Measurements from ENCODE around the gene UNK.

- TF ChIP-seq ZNF384 (IDR thresholded peaks at IDR 0.05) (no peak), ARNT (IDR thresholded peaks at IDR 0.05) (no peak), L3MBTL2 (conservative IDR thresholded peaks at IDR 0.05) (no peak), FOXK2 (IDR thresholded peaks at IDR 0.05) (no peak), SUZ12 (IDR thresholded peaks at IDR 0.05) (no peak), BHLHE40 (IDR thresholded peaks at IDR 0.05; ENCODE audit: borderline replicate concordance) (no peak), TARDBP (IDR thresholded peaks at IDR 0.05) (no peak), FOXM1 (IDR thresholded peaks at IDR 0.05; ENCODE audit: borderline replicate concordance) (no peak), FOXA1 (IDR thresholded peaks at IDR 0.05) (no peak), NFRKB (IDR thresholded peaks at IDR 0.05) (no peak), SP1 (IDR thresholded peaks at IDR 0.05) (no peak), HDGF (IDR thresholded peaks at IDR 0.05; ENCODE audit: borderline replicate concordance) (no peak), ELF4 (IDR thresholded peaks at IDR 0.05) (no peak), PKNOX1 (IDR thresholded peaks at IDR 0.05) (no peak)
Observed at GRCh38 chr17:75771334-75772281, 13.0 kb upstream of the UNK start.

Data from HEK293T (cell line).